HG02623 (cell line): ENCODE data around the gene RNF40.

Experiments used
- ATAC-seq: cut with Tn5 transposase; IDR thresholded peaks from one replicate; pipeline ENCODE4 v1.9.1; 2021; ENCODE audit warnings: moderate library complexity; ENCODE audit not compliant: unreplicated experiment

The RNF40 gene

DNA sequence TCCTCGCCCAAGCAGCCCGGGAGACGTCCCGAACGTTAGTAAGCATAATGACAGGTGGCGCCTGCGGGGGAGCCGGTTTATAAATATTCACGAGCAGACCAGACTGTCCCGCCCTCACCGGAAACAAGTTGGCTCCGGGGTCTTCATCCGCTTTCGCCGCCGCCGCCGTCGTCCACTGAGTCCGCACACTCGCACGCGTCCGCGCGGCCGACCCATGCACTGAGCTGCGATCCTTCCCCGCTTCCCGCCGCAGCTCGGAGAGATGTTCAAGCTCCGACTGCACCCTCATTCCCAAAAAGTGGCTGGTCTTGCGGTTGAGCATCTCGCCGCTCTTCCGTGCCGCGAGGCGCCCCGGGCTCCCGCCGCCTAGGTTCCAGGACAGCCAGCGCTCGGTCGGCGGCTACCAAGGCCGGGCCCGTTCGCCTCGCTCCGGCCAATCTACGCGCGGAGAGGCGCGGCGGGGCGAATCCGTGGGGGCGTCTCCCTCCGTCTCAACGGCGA, 645 bp upstream of the RNF40 start:
- ATAC-seq: no peak

DNA sequence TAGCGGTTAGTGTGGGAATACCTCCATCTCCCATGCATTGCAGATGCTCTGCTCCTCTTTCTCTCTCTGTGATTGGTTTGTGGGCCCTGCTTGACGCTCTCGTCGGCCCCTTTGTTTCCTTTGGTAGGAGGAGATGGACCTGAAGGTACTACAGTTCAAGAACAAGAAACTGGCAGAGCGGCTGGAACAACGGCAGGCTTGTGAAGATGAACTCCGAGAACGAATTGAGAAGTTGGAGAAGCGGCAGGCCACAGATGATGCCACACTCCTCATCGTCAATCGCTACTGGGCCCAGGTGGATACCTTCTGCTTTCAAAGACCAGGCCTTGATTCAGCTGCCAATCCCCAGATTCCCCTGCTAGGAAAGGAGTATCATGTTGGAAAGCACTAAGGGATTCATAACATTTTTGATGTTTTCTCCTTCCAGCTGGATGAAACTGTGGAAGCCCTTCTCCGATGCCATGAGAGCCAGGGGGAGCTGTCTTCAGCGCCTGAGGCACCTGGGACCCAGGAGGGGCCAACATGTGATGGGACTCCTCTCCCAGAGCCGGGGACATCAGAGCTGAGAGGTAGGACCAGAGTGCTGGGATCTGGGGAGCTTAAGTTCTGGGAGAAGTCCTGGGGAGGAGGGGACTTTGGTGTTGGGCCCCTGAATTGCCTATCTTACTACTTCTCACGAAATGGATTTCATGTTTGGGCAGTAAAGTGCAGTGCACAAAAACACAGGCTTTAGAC, 1.0 kb downstream of the RNF40 start:
- ATAC-seq: no peak

DNA sequence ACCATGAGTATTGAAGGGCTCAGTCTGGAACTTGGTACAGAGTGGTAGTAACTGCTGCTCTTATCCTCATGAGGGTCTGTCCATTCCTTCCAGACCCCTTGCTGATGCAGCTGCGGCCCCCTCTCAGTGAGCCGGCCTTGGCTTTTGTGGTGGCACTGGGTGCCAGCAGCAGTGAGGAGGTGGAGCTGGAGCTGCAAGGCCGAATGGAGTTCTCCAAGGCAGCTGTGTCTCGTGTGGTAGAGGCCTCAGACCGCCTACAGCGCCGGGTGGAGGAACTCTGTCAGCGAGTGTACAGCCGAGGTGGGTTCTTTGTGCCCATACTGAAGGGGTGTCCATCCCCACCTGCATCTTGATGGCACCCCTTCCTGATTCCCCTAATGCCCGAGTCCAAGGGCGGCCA, 2.0 kb downstream of the RNF40 start:
- no peak for ATAC-seq

DNA sequence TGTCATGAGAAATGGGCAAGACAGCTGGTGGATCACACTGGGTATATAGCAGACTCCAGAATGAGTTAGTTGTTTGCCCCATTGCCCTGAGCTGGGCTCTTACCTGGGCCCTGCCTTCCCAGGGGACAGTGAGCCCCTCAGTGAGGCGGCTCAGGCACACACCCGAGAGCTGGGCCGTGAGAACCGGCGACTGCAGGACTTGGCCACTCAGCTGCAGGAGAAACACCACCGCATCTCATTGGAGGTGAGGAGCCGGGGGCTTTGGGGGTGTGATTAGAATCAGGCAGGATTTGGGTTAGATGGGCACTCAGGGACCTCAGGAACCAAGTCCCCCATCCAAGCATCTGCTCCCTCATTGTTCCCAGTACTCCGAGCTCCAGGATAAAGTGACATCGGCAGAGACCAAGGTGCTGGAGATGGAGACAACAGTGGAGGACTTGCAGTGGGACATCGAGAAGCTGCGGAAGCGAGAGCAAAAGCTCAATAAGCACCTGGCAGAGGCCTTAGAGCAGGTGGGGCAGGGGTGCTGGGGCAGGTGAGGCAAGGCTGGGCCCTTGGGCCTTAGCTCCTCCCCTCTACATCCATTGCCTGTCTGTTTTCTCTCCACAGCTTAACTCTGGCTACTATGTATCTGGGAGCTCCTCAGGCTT, 2.8 kb downstream of the RNF40 start:
- ATAC-seq: no peak

DNA sequence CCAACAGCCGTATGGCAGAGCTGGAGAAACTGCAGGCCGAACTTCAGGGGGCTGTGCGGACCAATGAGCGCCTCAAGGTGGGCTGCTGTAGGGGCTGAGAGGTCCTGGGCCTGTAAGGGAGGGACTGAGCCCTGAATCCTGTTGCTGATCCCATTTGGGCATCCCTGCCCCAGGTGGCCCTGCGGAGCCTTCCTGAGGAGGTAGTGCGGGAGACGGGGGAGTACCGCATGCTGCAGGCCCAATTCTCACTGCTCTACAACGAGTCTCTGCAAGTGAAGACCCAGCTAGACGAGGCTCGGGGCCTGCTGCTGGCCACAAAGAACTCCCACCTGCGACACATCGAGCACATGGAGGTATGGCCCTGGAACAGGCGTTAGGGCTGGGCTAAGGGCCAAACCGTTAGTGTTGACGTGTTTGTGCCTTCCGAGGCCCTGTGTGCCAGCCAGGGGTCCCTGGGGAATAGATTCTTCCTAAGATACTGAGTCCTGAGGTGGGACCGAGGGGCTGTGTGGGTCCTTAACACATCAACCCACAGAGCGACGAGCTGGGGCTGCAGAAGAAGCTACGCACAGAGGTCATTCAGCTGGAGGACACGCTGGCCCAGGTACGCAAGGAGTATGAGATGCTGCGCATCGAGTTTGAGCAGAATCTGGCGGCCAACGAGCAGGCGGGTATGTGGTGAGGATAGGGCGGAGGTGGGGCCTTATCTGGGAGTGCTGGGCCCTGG, 4.2 kb downstream of the RNF40 start:
- ATAC-seq: no peak

DNA sequence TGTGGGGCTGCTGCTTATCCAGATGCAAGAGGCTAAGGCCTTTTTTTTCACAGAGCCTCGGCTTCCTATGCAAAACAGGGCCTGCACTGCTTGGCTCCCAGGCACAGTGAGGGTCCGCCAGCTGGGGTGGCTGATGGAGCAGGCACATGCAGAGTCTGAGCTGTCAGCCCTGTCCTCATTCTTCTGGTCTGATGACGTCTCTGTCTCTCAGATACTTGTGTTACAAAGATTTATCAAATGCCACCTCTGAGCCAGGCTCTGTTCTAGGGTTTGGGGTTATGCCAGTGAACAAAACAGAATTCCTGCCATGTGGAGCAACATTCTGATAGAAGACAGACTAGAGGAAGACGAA, 4.8 kb downstream of the RNF40 start:
- no peak for ATAC-seq

DNA sequence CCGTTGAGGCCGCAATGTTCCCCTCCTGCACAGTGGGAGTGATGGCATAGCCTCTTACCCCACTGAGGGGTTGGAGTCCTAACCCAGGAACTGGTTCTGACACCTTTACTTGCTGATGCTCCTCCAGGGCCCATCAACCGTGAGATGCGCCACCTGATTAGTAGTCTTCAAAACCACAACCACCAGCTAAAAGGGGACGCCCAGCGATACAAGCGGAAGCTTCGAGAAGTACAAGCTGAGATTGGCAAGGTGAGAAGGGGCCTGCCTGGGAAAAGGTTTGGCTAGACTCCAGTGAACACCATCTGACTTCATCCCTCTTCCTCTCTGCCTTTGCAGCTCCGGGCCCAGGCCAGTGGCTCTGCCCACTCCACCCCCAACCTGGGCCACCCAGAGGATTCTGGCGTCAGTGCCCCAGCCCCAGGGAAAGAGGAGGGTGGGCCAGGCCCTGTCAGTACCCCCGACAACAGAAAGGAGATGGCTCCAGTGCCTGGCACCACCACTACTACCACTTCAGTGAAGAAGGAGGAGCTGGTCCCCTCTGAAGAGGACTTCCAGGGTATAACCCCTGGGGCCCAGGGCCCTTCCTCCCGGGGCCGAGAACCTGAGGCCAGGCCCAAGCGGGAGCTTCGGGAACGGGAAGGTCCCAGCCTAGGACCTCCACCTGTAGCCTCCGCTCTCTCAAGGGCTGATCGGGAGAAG, 5.8 kb downstream of the RNF40 start:
- no peak for ATAC-seq

DNA sequence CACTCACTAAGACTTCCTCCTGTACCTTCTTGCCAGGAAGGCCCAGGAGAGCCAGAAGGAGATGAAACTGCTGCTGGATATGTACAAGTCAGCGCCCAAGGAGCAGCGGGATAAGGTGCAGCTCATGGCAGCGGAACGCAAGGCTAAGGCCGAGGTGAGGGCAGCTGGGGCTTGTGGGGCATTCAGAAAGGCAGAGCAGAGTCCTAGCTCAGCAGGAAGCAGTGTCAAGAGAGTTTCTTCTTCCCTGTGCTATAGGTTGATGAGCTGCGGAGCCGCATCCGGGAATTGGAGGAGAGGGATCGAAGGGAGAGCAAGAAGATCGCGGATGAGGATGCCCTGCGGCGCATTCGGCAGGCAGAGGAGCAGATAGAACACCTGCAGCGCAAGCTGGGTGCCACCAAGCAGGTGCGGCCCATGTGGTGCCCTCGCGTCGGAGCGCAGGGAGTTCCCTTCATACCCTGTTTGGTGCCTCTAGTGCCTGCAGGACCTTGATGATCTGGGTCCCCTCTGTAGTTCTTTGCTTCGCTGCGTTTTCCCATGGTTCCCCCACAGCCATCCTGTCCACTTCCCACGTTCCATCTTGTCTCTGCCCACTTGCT, 6.6 kb downstream of the RNF40 start:
- ATAC-seq: no peak

GRCh38 chr16:30769379-30770089, 7.4 kb downstream of the RNF40 start:
- no peak for ATAC-seq

GRCh38 chr16:30771726-30772125, 9.6 kb downstream of the RNF40 start:
- ATAC-seq: no peak

- ATAC-seq: no peak
Measured at GRCh38 chr16:30773826-30774225, 11.7 kb downstream of the RNF40 start.

- no peak for ATAC-seq
Measured at GRCh38 chr16:30774367-30775130, 12.4 kb downstream of the RNF40 start.

DNA sequence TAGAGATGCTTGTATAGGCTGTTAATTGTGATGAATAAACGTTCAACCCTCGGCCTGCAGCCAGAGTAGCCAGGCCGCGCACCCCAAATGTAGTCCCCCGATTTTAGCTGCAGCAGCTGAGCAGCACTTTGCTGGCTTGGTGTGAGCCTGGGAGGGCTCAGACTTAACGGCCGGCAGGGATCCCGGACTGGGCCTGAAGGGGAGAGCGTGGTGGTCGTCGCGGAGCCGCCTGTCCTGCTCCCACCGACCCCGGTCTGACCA, 12.9 kb downstream of the RNF40 start:
- ATAC-seq: no peak

DNA sequence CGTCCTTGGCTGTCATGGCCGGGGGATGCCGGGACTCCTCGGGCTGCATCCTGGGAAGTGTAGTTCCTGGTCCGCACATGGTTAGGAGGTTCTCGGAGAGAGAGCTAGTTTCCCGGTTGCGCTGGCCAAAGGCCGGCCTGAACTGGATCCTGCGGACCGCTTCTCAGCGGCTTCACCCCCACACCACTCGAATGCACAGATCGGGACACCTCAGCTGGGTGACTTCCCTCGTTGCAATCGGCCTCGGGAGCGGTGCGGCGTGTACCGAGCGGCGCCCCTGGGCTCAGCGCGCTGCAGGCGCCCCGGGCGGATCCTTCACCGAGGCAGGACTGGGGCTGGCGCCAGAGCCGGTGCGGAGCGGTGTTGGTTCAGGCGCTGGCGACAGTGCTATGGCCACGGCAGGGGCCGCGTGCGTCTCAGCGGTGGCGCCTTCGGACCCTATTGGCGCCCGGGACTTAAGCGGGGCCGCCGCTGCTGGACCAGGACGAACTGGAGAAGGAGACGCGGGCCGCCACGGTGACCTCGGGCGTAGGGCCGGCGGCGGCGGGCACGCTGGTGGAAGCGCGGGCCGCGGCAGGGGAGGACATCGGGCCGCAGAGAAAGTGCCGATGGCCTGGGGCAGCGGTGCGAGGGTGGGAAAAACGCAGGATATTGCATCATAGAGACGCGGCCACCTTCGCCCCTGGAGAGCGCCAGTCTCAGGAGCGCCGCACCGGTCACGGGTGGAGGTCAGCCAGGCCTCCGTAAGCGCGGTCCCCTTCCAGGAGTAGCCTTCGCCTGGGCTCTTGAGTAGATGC, 13.5 kb downstream of the RNF40 start:
- ATAC-seq: peak; percentile 52

GRCh38 chr16:30777591-30778297, 15.6 kb downstream of the RNF40 start:
- no peak for ATAC-seq

- no peak for ATAC-seq
Measured at GRCh38 chr16:30778549-30779244, 16.6 kb downstream of the RNF40 start.

GRCh38 chr16:30779596-30779995, 17.5 kb downstream of the RNF40 start:
- ATAC-seq: no peak

GRCh38 chr16:30780021-30780420, 17.9 kb downstream of the RNF40 start:
- no peak for ATAC-seq
